GM23338 (cell line): Measurements from ENCODE around the gene CETN1. TPM values are rescaled to one million over a fixed set of nuclear protein-coding genes. Genes with fewer than 3 reads are reported as not detected.

ENCODE experiments used
- ATAC-seq: fragments of 200-7000 bp; cut with Tn5 transposase; 3 replicates; pipeline ENCODE4 v1.9.1; 2020
- DNase-seq: peaks from one replicate; pipeline ENCODE4 v3.0.0-alpha.2; 2015; ENCODE audit warnings: low spot score
- H2AFZ ChIP-seq: fragments of 200-600 bp; sonication (generic); 2 replicates; pipeline ENCODE4 v1.8.0; 2016; ENCODE audit warnings: antibody characterized with exemption, mild to moderate bottlenecking, moderate library complexity
- H3F3A ChIP-seq: fragments of 200-600 bp; sonication (generic); replicated peaks from 2 replicates; pipeline ENCODE4 v1.8.0; 2017; ENCODE audit warnings: antibody characterized with exemption, mixed run types, low read depth
- H3K27ac ChIP-seq: fragments of 200-600 bp; sonication (generic); 2 replicates; pipeline ENCODE4 v1.6.1; 2016; ENCODE audit warnings: low read depth
- H3K27me3 ChIP-seq: fragments of 200-600 bp; sonication (generic); 2 replicates; pipeline ENCODE4 v1.8.0; 2016; ENCODE audit warnings: mild to moderate bottlenecking, mixed run types, moderate library complexity; ENCODE audit not compliant: insufficient read depth
- H3K36me3 ChIP-seq: fragments of 200-600 bp; sonication (generic); 2 replicates; pipeline ENCODE4 v1.8.0; 2016; ENCODE audit warnings: mild to moderate bottlenecking; ENCODE audit not compliant: insufficient read depth
- H3K4me1 ChIP-seq: fragments of 200-600 bp; sonication (generic); 2 replicates; pipeline ENCODE4 v1.8.0; 2016; ENCODE audit warnings: mild to moderate bottlenecking, moderate library complexity; ENCODE audit not compliant: insufficient read depth
- H3K4me2 ChIP-seq: fragments of 200-600 bp; sonication (generic); 2 replicates; pipeline ENCODE4 v1.7.1; 2017; ENCODE audit warnings: mixed run types
- H3K4me3 ChIP-seq: fragments of 200-600 bp; sonication (generic); 2 replicates; pipeline ENCODE4 v1.6.1; 2016; ENCODE audit warnings: mixed run types
- H3K79me2 ChIP-seq: fragments of 200-600 bp; sonication (generic); replicated peaks from 2 replicates; pipeline ENCODE4 v1.8.0; 2017; ENCODE audit warnings: mild to moderate bottlenecking; ENCODE audit not compliant: insufficient read depth
- H3K9me2 ChIP-seq: fragments of 200-600 bp; sonication (generic); 2 replicates; pipeline ENCODE4 v1.8.0; 2017; ENCODE audit not compliant: insufficient read depth
- H4K20me1 ChIP-seq: fragments of 200-600 bp; sonication (generic); replicated peaks from 2 replicates; pipeline ENCODE4 v1.8.0; 2017; ENCODE audit warnings: mild to moderate bottlenecking; ENCODE audit not compliant: insufficient read depth
- H3K27ac Mint-ChIP-seq: 2 replicates; pipeline ENCODE4 v1.8.0; 2020; ENCODE audit warnings: inconsistent platforms, mild to moderate bottlenecking, moderate library complexity, mixed read lengths
- H3K27me3 Mint-ChIP-seq: 3 replicates; pipeline ENCODE4 v1.8.0; 2022; ENCODE audit warnings: low read depth, mild to moderate bottlenecking, moderate library complexity, mixed read lengths, inconsistent platforms; ENCODE audit not compliant: insufficient read depth, poor library complexity
- H3K36me3 Mint-ChIP-seq: 3 replicates; pipeline ENCODE4 v1.8.0; 2021; ENCODE audit warnings: low read depth, mild to moderate bottlenecking, inconsistent platforms, moderate library complexity, mixed read lengths
- H3K4me1 Mint-ChIP-seq: 3 replicates; pipeline ENCODE4 v1.8.0; 2020; ENCODE audit warnings: mild to moderate bottlenecking, inconsistent platforms, mixed read lengths
- H3K4me3 Mint-ChIP-seq: 3 replicates; pipeline ENCODE4 v1.8.0; 2021; ENCODE audit warnings: moderate library complexity, mild to moderate bottlenecking, inconsistent platforms, mixed read lengths
- H3K9me3 Mint-ChIP-seq: 3 replicates; pipeline ENCODE4 v1.8.0; 2020; ENCODE audit warnings: moderate library complexity, mild to moderate bottlenecking, inconsistent platforms, mixed read lengths
- CREB1 ChIP-seq: fragments of 250-450 bp; sonication (Bioruptor Pico); IDR thresholded peaks from 2 replicates; pipeline ENCODE4 v1.5.0; 2020; ENCODE audit warnings: low read depth, mild to moderate bottlenecking, moderate library complexity
- EZH2 ChIP-seq: fragments of 200-600 bp; sonication (generic); IDR thresholded peaks from one replicate; pipeline ENCODE4 v1.8.0; 2017; ENCODE audit warnings: antibody characterized with exemption, mild to moderate bottlenecking, low read depth; ENCODE audit not compliant: unreplicated experiment
- EZH2phosphoT487 ChIP-seq: fragments of 200-600 bp; sonication (generic); IDR thresholded peaks from one replicate; pipeline ENCODE4 v1.8.1; 2018; ENCODE audit warnings: antibody characterized with exemption; ENCODE audit not compliant: unreplicated experiment
- JUNB ChIP-seq: IDR thresholded peaks from one replicate; pipeline ENCODE4 v1.6.1; 2016; ENCODE audit warnings: antibody characterized with exemption; ENCODE audit not compliant: unreplicated experiment
- NANOG ChIP-seq: IDR thresholded peaks from 2 replicates; pipeline ENCODE4 v1.6.1; 2016; ENCODE audit warnings: antibody characterized with exemption, borderline replicate concordance
- POLR2AphosphoS5 ChIP-seq: IDR thresholded peaks from 2 replicates; pipeline ENCODE4 v1.6.1; 2016; ENCODE audit warnings: antibody characterized with exemption, low read depth
- REST ChIP-seq: IDR thresholded peaks from one replicate; pipeline ENCODE4 v1.6.1; 2018; ENCODE audit warnings: antibody characterized with exemption; ENCODE audit not compliant: unreplicated experiment
- ZNF114 ChIP-seq: fragments of 250-450 bp; sonication (Bioruptor Pico); IDR thresholded peaks from 2 replicates; pipeline ENCODE4 v1.5.0; 2020; ENCODE audit warnings: mild to moderate bottlenecking, moderate library complexity
- ZNF331 ChIP-seq: fragments of 250-450 bp; sonication (Bioruptor Pico); IDR thresholded peaks from 2 replicates; pipeline ENCODE4 v1.5.0; 2020; ENCODE audit warnings: low read depth, mild to moderate bottlenecking, moderate library complexity
- polyA plus RNA-seq: library from polyadenylated mRNA; unstranded; fragments of >200 nt; fragmentation: Nextera tagmentation; extraction: Ambion mirVana; gene quantifications from 2 replicates; pipeline ENCODE4 v1.2.1, GENCODE V29; 2016
- total RNA-seq: library from RNA; depleted of rRNA; stranded (reverse); fragments of >200 nt; shearing (Covaris generic); gene quantifications from 2 replicates; pipeline ENCODE4 v1.2.3, GENCODE V29; 2014
- TF ChIP-seq, protein P1 (sequence below): IDR thresholded peaks from 2 replicates; pipeline ENCODE4 v1.6.1; 2016; ENCODE audit warnings: antibody characterized with exemption

CETN1 gene
- total and polyA plus RNA-seq, 2 experiments from 2014 or later = not detected

- H3K4me3 Mint-ChIP-seq = no peak overlapping the region
- no peak overlapping the region for H3K4me2 ChIP-seq
- TF ChIP-seq EZH2 = no peak
- TF ChIP-seq, protein P1, sequence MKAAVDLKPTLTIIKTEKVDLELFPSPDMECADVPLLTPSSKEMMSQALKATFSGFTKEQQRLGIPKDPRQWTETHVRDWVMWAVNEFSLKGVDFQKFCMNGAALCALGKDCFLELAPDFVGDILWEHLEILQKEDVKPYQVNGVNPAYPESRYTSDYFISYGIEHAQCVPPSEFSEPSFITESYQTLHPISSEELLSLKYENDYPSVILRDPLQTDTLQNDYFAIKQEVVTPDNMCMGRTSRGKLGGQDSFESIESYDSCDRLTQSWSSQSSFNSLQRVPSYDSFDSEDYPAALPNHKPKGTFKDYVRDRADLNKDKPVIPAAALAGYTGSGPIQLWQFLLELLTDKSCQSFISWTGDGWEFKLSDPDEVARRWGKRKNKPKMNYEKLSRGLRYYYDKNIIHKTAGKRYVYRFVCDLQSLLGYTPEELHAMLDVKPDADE = no peak
- TF ChIP-seq POLR2AphosphoS5 = no peak
- no peak for TF ChIP-seq NANOG
Observed at GRCh38 chr18:572091-572830, 7.9 kb upstream of the CETN1 start.

GRCh38 chr18:572831-573289 is 7.3 kb upstream of the CETN1 start:
- DNase-seq = no peak
- peaks cover 54% of the 10 kb centered on the region for H3K4me1 Mint-ChIP-seq
- no peak overlapping the region for H3K27ac Mint-ChIP-seq
- TF ChIP-seq POLR2AphosphoS5 (no peak), EZH2 (no peak), EZH2phosphoT487 (no peak), JUNB (no peak), ZNF331 (CRISPR knock-in tag) (no peak), REST (no peak), CREB1 (CRISPR knock-in tag) (no peak), ZNF114 (no peak)

More at GRCh38 chr18:572091-572830, 7.9 kb upstream of the CETN1 start:
- H4K20me1 ChIP-seq = no peaks in the 10 kb centered on the region
- H3K36me3 Mint-ChIP-seq = no peaks in the 10 kb centered on the region
- peaks cover 53% of the 10 kb centered on the region for H3K4me1 Mint-ChIP-seq
- H3K36me3 ChIP-seq = no peaks in the 10 kb centered on the region
- H3F3A ChIP-seq = no peaks in the 10 kb centered on the region
- DNase-seq (no peak), ATAC-seq (no peak)
- no peaks in the 10 kb centered on the region for H3K27me3 ChIP-seq
- no peaks in the 10 kb centered on the region for H3K79me2 ChIP-seq
- peaks cover 7% of the 10 kb centered on the region; the same call in 1 of the 2 replicates for H3K9me2 ChIP-seq
- no peak overlapping the region for H3K27ac ChIP-seq
- no peak overlapping the region for H3K4me3 ChIP-seq
- H3K27me3 Mint-ChIP-seq = peaks cover 1% of the 10 kb centered on the region
- peaks cover 43% of the 10 kb centered on the region for H3K4me1 ChIP-seq
- no peak overlapping the region for H3K27ac Mint-ChIP-seq
- no peaks in the 10 kb centered on the region; the same call in 2 of the 3 replicates for H3K9me3 Mint-ChIP-seq
- peak overlapping the region; percentile 44; the same call in 1 of the 2 replicates for H2AFZ ChIP-seq

More at GRCh38 chr18:572831-573289, 7.3 kb upstream of the CETN1 start:
- Histone ChIP-seq H3K27ac (no peak overlapping the region), H3F3A (no peaks in the 10 kb centered on the region), H3K4me2 (no peak overlapping the region), H4K20me1 (no peaks in the 10 kb centered on the region), H3K4me3 (no peak overlapping the region), H3K36me3 (no peaks in the 10 kb centered on the region), H3K79me2 (no peaks in the 10 kb centered on the region), H2AFZ (peak overlapping the region; percentile 4; the same call in 1 of the 2 replicates), H3K4me1 (peaks cover 43% of the 10 kb centered on the region), H3K27me3 (no peaks in the 10 kb centered on the region), H3K9me2 (peaks cover 7% of the 10 kb centered on the region; the same call in 1 of the 2 replicates)
- no peak overlapping the region for H3K4me3 Mint-ChIP-seq
- H3K36me3 Mint-ChIP-seq = no peaks in the 10 kb centered on the region
- H3K9me3 Mint-ChIP-seq = no peaks in the 10 kb centered on the region; the same call in 2 of the 3 replicates
- no peak for ATAC-seq
- H3K27me3 Mint-ChIP-seq = peaks cover 1% of the 10 kb centered on the region
